NCI-H2171 (cell line): ENCODE measurements around the gene HORMAD2.
"Not testable (repeated sequence)": the region's sequence is repeated elsewhere in the genome, so short reads cannot be mapped to it uniquely, and the experiment has no call there.

Experiments
- DNase-seq: peaks from one replicate; lab custom pipeline; 2025; lab: John Stamatoyannopoulos, UW

The HORMAD2 gene

DNA sequence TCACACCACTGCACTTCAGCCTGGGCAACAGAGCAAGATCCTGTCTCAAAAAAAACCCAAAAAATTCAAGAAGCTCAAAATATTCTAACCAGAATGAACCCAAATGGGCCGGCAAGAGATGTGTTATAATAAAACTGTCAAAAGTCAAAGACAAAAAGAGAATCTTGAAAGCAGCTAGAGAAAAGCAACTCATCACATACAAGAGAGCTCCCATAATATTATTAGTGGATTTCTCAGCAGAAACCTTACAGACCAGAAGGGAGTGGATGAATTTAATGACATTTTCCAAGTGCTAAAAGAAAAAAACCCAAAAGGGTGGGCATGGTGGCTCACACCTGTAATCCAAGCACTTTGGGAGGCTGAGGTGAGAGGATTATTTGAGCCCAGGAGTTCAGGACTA, 22.9 kb upstream of the HORMAD2 start:
- DNase-seq, result no peak

DNA sequence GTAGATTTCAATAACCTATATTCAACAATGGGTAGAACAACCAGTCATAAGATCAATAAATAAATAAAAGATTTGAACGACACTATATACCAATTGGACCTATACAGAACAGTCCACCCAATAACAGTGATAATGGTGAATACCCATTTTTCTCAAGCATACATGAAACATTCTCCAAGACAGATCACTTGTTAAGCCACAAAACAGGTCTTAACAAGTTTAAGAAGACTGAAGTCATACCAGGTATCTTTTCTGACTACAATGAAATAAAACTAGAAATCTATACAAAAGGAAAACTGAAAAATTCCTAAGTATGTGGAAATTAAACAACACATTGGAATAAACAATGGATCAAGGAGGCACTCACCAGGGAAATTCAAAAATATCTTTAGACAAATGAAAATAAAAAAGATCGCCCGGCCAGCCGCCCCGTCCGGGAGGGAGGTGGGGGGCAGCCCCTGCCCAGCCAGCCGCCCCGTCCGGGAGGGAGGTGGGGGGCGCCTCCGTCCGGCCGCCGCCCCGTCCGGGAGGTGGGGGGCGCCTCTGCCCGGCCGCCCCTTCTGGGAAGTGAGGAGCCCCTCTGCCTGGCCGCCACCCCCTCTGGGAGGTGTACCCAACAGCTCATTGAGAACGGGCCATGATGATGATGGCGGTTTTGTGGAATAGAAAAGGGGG, 20.8 kb upstream of the HORMAD2 start:
- not testable (repeated sequence) for DNase-seq

DNA sequence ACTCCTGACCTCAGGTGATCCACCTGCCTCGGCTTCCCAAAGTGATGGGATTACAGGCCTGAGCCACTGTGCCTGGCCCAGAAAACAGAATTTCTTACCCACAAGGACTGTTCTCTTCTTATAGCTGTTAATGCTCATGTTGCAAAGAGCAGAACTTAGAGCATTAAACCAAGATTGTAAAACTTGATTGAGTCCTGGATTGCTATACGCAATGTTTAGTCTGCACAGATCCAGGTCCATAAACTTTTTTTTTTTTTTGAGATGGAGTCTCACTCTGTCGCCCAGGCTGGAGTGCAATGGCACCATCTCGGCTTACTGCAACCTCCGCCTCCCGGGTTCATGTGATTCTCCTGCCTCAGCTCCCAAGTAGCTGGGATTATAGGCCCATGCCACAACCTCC, 19.2 kb upstream of the HORMAD2 start:
- not testable (repeated sequence) for DNase-seq

DNA sequence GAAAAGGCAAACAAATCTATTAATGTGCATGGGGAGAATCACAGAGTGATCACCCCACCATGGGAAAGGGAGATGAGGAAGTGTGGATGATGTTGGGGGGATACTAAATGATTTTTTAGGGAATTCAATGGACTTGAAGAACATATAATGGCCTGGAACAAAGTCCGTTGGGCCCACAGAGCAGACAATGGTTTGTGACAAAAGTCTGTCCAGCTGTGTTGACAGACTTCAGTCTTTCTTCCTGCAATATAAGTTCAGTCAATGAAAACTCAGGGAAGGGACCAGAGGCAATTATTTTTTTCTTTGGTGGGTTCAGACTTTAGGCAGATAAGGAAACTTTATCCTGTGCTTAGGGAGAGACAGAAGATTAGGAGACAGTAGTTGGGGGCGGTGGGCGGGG, 18.0 kb upstream of the HORMAD2 start:
- no peak for DNase-seq

DNA sequence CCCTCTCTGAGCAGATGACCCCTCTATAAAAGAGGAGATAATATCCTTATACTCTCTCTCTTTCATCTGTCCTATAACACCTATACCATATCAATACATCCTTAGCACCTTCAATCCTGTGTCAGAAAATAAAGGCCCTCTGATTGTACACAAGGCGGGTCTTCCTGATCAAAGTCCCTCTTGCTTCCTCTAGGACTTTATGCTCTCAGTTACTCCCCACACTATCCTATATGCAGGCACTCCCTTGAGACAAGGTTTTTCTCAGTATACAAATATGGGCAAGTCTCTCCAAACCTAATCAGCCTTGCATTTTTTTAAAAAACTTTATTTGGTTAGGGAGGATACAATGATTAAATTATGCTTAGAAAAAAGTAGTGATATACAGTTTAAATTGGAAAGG, 17.3 kb upstream of the HORMAD2 start:
- DNase-seq, result no peak

DNA sequence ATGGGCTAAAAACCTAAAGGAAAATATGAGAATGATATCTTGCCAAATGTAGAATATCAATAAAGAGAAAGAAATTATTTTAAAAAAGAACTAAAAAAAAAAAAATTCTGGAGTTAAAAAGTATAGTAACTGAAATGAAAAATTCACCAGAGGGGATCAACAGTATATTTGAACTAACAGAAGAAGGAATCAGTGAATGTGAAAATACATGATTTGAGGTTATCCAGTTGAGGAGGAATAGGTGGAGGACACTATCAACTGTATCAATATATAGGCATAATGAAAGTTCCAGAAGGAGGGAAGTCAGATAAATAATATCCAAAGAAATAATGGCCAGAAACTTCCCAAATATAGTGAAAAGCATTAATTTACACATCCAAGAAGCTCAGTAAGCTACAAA, 16.1 kb upstream of the HORMAD2 start:
- DNase-seq, result no peak

DNA sequence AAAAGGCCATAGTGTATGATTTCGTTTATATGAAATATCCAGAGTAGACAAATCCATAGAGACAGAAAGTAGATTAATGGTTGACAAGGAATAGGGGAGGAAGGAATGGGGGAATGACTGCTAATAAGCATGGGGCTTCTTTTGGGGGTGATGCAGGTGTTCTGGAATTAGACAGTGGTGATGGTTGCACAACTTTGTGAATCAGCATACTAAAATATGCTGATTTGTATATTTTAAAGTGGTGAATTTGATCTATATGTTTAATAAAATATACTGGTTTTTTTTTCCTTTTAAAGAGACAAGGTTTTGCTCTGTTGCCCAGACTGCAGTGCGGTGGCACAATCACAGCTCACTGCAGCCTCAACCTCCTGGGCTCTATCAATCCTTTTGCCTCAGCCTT, 6.5 kb upstream of the HORMAD2 start:
- no peak for DNase-seq

DNA sequence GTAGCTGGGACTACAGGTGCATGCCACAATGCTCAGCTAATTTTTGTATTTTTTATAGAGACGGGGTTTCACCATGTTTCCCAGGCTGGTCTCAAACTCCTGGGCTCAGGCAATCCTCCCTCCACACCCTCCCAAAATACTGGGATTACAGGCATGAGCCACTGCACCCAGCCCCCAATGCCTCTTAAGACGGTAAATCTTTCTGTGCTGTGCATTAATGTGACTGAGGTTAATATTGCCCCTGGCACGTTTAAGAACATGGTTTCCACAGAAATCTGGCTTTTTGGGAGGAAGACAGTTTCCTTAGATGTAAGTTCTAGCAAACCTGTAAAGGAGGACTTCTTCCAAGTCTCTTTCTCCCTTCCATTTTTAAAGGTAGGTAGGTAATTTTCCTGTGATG, 6.1 kb upstream of the HORMAD2 start:
- DNase-seq, result no peak

DNA sequence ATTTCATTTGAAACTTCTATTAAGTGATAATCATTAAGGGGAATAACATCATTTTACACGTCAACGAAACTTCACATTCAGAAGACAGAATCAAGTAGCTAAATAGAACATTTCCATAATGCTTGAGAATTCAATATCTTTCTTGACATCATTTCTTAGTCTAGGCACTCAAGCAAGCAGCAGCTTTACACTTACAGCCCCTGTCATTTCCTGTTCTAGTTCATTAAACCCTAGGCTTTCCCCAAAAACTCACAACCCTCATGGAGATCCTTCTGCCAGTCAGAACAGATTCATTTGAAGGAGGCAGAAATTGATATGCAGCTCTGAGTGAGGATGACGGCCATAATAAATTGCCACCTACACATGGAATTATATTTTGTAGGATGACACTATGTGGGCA, 5.3 kb upstream of the HORMAD2 start:
- DNase-seq, result no peak

DNA sequence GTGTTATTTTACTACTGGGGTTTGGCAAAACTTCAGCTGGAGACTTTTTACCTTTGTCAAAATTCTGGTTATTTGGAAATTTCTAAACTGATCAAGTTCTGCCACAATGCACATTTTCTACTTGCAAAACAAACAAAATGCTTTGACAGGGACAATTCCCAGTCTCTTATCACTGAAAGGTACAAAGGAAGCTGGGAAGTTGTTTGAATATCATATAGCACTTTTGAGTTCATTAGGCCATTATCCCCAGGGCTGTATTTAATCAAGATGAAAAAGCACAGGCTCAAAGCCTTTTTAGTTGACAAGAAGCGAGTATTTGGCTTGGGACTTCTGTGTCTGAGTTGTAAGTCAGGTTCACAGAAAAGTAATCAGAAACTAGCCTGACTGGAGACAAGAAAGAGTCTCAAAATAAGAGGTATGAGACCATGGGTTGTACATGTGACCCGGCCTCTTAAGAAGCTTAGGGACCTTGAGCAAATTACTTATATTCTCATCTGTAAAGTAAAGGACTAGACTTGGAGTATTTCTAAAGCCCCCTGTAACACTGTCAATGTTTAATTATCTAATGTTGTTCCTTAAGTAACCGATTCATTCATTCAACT, 2.9 kb upstream of the HORMAD2 start:
- DNase-seq, result no peak

DNA sequence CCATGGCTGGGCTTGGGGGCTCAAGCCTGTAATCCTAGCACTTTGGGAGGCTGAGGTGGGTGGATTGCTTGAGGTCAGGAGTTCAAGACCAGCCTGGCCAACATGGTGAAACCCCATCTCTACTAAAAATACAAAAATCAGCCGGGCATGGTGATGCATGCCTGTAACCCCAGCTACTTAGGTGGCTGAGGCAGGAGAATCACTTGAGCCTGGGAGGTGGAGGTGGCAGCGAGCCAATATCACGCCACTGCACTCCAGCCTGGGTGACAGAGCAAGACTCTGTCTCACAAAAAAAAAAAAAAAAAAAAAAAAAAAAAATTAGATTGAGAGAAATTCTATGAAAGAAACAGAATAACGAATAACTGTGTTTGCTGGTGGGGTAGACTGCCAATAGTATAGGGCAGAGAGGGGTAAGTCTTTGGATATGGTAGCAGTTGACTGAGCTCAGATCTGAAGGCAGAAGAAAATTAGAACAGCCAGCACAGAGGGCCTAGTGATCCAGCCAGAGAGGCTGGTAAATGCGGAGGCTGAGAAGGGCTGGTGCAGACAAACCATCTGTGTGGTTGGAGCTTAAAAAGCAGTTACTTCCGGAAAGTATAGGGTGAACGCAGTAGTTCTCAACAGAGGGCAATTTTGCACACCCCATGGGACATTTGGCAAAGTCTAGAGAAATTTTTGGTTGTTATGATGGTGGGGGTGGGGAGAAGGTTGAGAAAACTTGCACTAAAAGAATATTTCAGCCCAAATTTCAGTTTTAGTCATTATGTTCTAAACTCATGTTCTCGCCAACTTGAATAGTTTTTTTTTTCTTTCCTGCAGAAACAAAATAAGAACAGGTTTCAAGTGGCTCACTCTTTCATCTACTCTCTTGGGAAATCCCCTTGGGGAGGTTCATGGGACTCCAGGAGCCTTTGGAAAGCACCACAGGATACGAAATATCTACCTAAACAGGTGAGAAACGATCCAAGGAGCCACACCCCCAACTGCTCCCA, 1.6 kb upstream of the HORMAD2 start:
- DNase-seq, result peak; percentile 58

DNA sequence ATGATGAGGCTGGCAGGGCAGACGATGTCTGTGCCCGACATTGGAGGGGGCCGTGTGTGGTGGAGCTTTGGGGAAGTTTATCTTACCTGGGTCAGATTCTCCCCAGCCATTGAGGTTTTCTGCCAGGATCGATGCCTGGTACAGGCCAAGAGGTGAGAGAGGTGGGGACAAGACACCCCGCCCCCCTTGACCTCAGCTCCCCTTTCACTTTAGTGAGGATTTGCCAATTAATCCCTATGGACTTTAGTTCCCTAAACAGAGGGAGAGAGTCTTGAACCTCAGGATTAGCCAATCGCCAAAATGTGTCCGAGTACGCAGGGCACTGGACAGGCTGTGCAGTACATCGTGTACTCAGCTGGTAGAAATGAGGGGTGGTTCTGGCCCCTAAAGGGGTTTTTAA, 541 bp downstream of the HORMAD2 start:
- DNase-seq, result no peak

DNA sequence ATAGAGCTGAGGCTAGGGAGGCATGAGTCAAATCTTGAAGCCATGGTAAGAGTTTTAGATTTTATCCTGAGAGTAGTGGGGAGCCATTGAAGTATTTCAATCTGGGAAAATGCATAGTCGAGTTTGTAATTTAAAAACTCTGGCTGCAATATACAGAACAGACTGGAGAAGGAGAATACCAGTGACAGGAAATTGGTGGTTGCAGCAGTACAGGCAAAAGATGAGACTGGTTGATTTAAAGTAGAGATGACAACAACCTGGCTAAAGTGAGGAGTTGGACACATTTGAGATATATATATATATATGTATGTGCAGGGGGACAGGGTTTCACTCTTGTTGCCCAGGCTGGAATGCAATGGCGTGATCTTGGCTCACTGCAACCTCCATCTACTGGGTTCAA, 6.2 kb downstream of the HORMAD2 start:
- DNase-seq, result no peak

DNA sequence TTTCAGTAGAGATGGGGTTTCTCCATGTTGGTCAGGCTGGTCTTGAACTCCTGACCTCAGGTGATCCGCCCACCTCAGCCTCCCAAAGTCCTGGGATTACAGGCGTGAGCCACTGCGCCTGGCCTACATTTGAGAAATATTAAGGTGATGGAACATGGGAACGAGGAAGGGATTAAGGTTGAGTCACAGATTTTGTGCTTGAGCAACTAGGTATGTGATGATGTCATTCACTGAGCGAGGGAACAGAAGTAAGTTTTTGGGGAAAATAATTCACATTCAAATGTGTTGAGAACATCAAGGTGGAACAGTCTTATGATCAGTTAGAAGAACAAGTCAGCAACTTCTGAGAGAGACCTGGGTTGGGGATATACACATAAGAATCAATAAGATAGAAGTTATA, 6.8 kb downstream of the HORMAD2 start:
- not testable (repeated sequence) for DNase-seq

DNA sequence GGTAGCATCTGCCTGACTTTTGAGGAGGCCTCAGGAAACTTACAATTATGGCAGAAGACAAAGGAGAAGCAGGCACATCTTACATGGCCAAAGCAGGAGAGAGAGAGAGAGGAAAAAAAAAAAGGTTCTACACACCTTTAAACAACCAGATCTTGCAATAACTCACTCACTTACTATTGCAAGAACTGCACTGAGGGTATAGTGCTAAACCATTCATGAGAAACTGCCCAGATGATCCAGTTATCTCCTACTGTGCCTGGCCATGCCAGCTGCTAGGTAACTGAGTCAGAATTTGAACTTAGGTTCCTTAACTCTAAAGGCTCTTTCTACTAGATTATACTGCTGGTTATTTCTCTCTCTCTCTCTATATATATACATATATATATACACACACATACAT, 7.3 kb downstream of the HORMAD2 start:
- DNase-seq, result no peak

DNA sequence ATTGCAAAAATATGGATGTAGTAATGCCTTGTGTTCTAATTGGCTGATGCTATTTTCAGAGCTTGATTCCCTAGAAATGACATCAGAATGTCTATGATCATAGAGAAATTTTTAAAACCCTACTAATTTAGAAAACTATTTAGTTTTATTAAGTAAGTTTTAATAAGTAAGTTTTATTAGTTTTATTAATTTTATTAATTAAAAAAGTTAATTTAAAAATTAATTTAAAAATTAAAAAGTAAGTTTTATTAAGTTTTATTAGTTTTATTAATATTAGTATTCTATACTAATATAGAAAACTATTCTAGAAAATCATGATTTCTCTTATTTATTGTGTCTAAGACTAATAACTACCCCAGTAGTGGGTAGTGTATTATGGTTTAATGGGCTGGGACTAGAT, 8.2 kb downstream of the HORMAD2 start:
- no peak for DNase-seq

DNA sequence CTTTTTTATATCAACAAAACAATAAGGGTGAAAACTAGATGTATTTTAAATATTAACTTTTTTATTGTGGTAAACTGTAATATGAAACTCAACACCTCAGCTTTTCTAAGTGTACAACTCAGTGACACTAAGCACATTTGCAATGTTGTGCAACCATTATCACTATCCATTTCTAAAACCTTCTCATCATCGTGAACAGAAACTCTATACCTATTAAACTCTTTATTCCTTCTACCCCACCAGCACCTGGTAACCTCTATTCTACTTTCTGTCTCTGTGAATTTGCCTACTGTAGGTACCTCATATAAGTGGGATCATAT, 9.4 kb downstream of the HORMAD2 start:
- no peak for DNase-seq

DNA sequence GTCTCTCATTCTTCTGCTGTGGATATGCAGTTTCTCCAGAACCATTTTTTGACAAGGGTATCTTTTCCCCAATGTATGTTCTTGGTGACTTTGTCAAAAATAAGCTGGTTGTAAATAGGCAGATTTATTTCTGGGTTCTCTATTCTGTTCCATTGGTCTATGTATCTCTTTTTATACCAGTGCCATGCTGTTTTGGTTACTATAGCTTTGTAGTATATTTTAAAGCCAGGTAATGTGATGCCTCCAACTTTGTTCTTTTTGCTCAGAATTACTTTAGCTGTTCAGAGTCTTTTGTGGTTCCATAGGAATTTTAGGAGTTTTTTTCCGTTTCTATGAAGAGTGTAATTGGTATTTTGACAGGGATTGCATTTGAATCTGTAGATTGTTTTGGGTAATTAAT, 12.4 kb downstream of the HORMAD2 start:
- DNase-seq, result no peak

DNA sequence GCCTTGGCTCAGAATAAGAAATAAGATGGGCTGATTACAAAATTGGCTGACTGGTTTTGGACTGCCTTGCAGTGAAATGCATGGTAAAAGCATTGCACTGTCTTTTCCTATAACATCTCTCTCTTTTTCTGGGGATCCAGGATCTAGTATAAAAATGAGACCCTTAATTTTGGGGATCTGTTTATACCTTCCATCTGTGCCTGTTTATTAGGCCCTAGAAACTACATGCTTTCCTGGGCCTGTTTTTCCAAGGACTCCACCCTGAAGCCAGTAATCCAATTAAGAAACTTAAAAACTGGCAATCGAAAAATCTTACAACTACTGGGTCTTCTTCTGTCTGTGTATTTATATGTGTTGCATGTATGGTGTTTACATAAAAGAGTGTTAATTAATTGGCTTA, 14.5 kb downstream of the HORMAD2 start:
- DNase-seq, result no peak

DNA sequence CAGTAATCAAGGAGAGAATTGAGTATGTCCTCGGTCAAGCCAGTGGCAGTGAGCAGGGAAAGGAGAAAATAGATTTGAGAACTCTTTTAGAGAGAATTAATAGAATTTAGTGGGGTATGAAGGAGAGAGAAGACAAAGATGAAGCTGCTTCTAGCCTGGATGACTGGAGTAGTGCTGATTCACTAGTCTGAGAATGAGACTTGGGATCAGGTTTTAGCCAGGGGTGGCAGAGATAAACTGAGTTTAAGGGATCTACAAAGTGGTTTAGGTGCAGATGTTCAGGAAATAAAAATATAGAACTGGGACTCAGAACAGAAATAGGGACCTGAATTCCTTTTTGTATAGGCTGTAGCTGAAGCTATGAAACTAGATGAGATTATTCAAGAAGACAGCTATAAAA, 17.6 kb downstream of the HORMAD2 start:
- DNase-seq, result no peak

DNA sequence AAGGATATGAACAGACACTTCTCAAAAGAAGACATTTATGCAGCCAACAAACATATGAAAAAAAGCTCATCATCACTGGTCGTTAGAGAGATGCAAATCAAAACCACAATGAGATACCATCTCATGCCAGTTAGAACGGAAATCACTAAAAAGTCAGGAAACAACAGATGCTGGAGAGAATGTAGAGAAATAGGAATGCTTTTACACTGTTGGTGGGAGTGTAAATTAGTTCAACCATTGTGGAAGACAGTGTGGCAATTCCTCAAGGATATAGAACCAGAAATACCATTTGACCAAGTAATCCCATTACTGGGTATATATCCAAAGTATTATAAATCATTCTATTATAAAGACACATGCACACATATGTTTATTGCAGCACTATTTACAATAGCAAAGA, 20.5 kb downstream of the HORMAD2 start:
- DNase-seq, result not testable (repeated sequence)

DNA sequence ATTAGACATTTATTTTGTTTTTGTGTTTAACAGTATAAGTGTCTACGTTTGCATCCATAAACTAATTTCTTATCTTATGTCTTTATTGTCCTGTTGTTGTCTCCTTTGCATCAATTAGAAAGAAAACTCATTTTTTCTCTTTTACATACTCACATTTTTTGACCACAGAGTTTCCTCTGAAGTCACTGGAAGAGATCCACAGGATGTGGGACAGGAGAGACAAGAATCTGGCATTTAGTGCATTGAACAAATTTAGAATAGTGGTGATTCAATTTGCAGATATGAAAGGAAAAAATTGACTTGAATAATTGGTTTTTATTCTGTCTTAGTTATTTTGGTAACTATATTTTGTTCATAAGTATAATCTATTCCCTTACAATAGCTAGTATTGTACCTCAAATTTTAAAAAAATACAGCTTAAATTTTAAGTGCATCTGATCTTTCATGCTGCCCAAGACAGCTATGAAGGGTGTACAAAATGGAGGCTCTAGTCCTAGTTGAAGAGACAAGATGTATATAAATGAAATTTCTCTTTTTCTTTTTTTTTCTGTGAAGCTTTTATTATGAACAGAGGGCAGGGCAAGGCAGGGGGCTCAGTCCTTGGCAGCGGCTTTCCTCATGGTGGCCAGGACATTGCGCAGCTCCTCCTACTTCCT, 24.4 kb downstream of the HORMAD2 start:
- DNase-seq, result no peak

DNA sequence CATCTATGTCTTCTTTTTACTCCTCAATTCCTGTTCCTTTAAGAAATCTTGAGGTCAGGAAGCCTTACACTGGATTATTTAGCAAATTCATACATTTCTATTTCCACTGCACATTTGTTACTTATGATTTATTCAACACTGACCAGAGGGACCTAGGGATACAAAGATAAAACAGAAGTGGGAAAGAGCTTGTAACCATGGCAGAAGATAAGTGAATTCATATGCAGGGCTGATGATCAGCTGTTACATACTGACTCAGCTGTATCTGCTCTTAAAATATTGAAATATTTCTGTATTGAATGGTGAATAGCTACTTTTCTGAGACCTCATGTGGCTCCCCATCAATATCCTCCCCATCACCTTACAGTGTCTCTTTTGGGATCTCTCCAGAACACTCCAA, 25.2 kb downstream of the HORMAD2 start:
- no peak for DNase-seq
